Spleen (tissue), 11 donors: ENCODE measurements around the gene ARPIN. TPM values are rescaled to one million over a fixed set of nuclear protein-coding genes. Genes with fewer than 3 reads are reported as not detected.

ENCODE experiments used
- DNase-seq: peaks from one replicate; pipeline ENCODE4 v3.0.0-alpha.2; 2020
- H3K27ac ChIP-seq, 8 donors: fragments of 200-600 bp; sonication (generic) in 7 of 8; 1 replicate in 4 of 8; 2 replicates in 4 of 8; pipeline versions ENCODE4 v1.5.0 to v1.8.0; 2016 to 2021; ENCODE audit warnings: inconsistent platforms in 4 of 8, mild to moderate bottlenecking in 4 of 8, moderate library complexity in 1 of 8
- H3K27me3 ChIP-seq, 7 donors: fragments of 200-600 bp; sonication (generic) in 6 of 7; replicated peaks in 1 of 7; 1 replicate in 4 of 7; 2 replicates in 3 of 7; pipeline versions ENCODE4 v1.5.0 to v1.8.0; 2016 to 2021; ENCODE audit warnings: inconsistent platforms in 3 of 7, mild to moderate bottlenecking in 1 of 7
- H3K36me3 ChIP-seq, 6 donors: fragments of 200-600 bp; sonication (generic) in 5 of 6; 1 replicate in 4 of 6; 2 replicates in 2 of 6; pipeline versions ENCODE4 v1.5.0 to v1.8.0; 2016 to 2021; ENCODE audit warnings: inconsistent platforms in 2 of 6
- H3K4me1 ChIP-seq, 6 donors: fragments of 200-600 bp; sonication (generic) in 5 of 6; 1 replicate in 3 of 6; 2 replicates in 3 of 6; pipeline versions ENCODE4 v1.5.0 to v1.8.0; 2016 to 2021; ENCODE audit warnings: inconsistent platforms in 3 of 6
- H3K4me3 ChIP-seq, 8 donors: fragments of 200-600 bp; sonication (generic) in 7 of 8; 1 replicate in 4 of 8; 2 replicates in 4 of 8; pipeline versions ENCODE4 v1.5.0 to v1.8.0; 2016 to 2021; ENCODE audit warnings: inconsistent platforms in 4 of 8, mild to moderate bottlenecking in 4 of 8, moderate library complexity in 2 of 8
- H3K9me3 ChIP-seq, 8 donors: fragments of 200-600 bp; sonication (generic) in 7 of 8; 1 replicate in 4 of 8; 2 replicates in 4 of 8; pipeline versions ENCODE4 v1.5.0 to v1.8.0; 2016 to 2021; ENCODE audit warnings: inconsistent platforms in 4 of 8
- POLR2A ChIP-seq, 3 donors: fragments of 450-650 bp; IDR thresholded peaks; one replicate each; pipeline ENCODE4 v1.5.1; 2017; ENCODE audit warnings: antibody characterized with exemption in 3 of 3, mild to moderate bottlenecking in 1 of 3
- POLR2AphosphoS5 ChIP-seq, 3 donors: sonication (generic); formaldehyde crosslinking; IDR thresholded peaks; one replicate each; pipeline ENCODE4 v1.5.1; 2017; ENCODE audit warnings: antibody characterized with exemption in 3 of 3
- WGBS, 5 donors: extraction: QIAGEN DNeasy Blood & Tissue Kit in 3 of 5; methylation state at CpG; one replicate each; pipeline versions ENCODE4 v1.1.5 to v1.1.7; 2013 to 2018; 5-methylcytosine and 5-hydroxymethylcytosine counted together
- intact Hi-C: fragments of 100-400 bp; cut with DNase I; formaldehyde crosslinking; loops from one replicate; pipeline ENCODE4 v1.15.0; 2023; ENCODE audit warnings: low total_unique reads
- polyA plus RNA-seq, 3 donors: library from polyadenylated mRNA; stranded (reverse); fragments of 200-250 nt; gene quantifications; one replicate each; pipeline ENCODE4 v1.2.1, GENCODE V29; 2013
- total RNA-seq, 7 donors: library from RNA; depleted of rRNA in 3 of 7; stranded (reverse); fragments of >200 nt in 3 of 7; fragmentation: NEBNext Ultra II Directional in 4 of 7; extraction: Animal tissue kit (Norgen Biotek cat#: 25700) in 4 of 7; gene quantifications; one replicate each; pipeline versions ENCODE4 v1.1.0 to v1.2.1, GENCODE V29; 2016 to 2021
- TF ChIP-seq, protein P1 (sequence below), 11 experiments: fragments of 200-600 bp in 7 of 11; fragments of 450-650 bp in 4 of 11; sonication (generic) in 4 of 11; IDR thresholded peaks in 8 of 11; conservative IDR thresholded peaks in 3 of 11; 1 replicate in 7 of 11; 2 replicates in 4 of 11; pipeline versions ENCODE4 v1.4.0 to v1.8.0; 2016 to 2021; ENCODE audit warnings: antibody characterized with exemption in 11 of 11, inconsistent platforms in 4 of 11, mild to moderate bottlenecking in 1 of 11
- donor health status: healthy with polysubstance abuse.
- donor health status: DM: no; HTN: no; CAD: no; lungs with moderate emphysema.
- donor health status: DM: no; HTN: no; CAD: no.
- donor health status: Bipolar disorder and iron deficiency.
- donor health status: healthy.
- donor health status: DM: no; HTN: no; CAD: no.
- donor health status: DM: yes; HTN: yes; CAD: no.

Gene ARPIN
- total and polyA plus RNA-seq, 10 donors: 2.7 to 23.1 (median 12.0) TPM

DNA sequence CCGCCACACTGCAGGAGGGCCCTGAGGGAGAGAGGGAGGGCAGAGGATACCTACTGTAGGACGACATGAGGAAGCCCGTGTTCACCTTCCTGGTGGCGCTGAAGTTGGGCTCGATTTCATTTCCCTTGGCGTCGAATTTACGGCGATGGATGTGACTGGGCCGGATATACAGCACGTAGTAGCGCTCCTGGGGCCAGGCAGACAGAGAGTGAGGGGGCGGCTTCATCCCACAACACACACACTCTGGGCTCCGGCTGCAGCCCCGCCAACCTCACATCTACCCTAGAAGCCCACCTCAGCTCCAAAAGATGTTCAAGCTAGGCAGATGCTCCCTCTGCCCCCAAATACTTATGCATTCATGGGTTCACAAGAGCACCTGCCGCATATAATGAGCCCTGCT is 4.5 kb downstream of the ARPIN start:
- peaks cover 0 to 27% (median 7%) of the 10 kb centered on the region in 6 donors for H3K36me3 ChIP-seq
- WGBS, 5 donors: 90 to 96% (median 93%) methylated on average over 16 of the region's 16 CpGs
- intact Hi-C loops: no loop called here
- H3K27ac ChIP-seq: no peak overlapping the region
- H3K27me3 ChIP-seq: peaks cover 0 to 17% (median 11%) of the 10 kb centered on the region in 7 donors
- no peaks in the 10 kb centered on the region for H3K9me3 ChIP-seq
- TF ChIP-seq, protein P1, sequence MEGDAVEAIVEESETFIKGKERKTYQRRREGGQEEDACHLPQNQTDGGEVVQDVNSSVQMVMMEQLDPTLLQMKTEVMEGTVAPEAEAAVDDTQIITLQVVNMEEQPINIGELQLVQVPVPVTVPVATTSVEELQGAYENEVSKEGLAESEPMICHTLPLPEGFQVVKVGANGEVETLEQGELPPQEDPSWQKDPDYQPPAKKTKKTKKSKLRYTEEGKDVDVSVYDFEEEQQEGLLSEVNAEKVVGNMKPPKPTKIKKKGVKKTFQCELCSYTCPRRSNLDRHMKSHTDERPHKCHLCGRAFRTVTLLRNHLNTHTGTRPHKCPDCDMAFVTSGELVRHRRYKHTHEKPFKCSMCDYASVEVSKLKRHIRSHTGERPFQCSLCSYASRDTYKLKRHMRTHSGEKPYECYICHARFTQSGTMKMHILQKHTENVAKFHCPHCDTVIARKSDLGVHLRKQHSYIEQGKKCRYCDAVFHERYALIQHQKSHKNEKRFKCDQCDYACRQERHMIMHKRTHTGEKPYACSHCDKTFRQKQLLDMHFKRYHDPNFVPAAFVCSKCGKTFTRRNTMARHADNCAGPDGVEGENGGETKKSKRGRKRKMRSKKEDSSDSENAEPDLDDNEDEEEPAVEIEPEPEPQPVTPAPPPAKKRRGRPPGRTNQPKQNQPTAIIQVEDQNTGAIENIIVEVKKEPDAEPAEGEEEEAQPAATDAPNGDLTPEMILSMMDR (IDR thresholded peaks at IDR 0.05 in 8 of 11, conservative IDR thresholded peaks at IDR 0.05 in 3 of 11): no peak
- no peak for TF ChIP-seq POLR2AphosphoS5 (IDR thresholded peaks at IDR 0.05)
- TF ChIP-seq POLR2A (IDR thresholded peaks at IDR 0.05): no peak
- peaks cover 4 to 31% (median 22%) of the 10 kb centered on the region in 6 donors for H3K4me1 ChIP-seq
- no peak for DNase-seq
- H3K4me3 ChIP-seq: no peak overlapping the region

DNA sequence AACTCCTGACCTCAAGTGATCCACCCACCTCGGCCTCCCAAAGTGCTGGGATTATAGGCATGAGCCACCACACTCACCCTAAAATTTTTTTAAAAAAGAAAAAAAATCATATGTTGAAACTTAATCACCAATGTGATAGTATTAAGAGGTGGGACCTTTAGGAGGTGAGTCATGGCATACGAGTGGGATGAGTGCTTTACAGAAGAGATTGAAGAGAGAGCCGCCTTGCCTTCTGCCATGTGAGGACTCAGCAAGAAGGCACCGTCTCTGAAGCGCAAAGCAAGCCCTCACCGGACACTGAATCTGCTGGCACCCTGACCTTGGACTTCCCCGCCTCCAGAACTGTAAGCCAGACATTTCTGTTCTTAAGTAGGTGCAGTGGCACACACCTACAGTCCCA is 5.5 kb downstream of the ARPIN start:
- Histone ChIP-seq H3K9me3 (no peaks in the 10 kb centered on the region), H3K27me3 (peaks cover 0 to 8% (median 3%) of the 10 kb centered on the region in 7 donors), H3K4me3 (no peak overlapping the region), H3K27ac (no peak overlapping the region), H3K4me1 (peaks cover 4 to 21% (median 14%) of the 10 kb centered on the region in 6 donors), H3K36me3 (peaks cover 0 to 37% (median 9%) of the 10 kb centered on the region in 6 donors)
- DNase-seq: no peak
- 87 to 95% (median 92%) methylated on average over 7 of the region's 7 CpGs for WGBS, 5 donors
- intact Hi-C loops: no loop called here
- TF ChIP-seq POLR2AphosphoS5 (IDR thresholded peaks at IDR 0.05): no peak
- TF ChIP-seq, protein P1 (IDR thresholded peaks at IDR 0.05 in 8 of 11, conservative IDR thresholded peaks at IDR 0.05 in 3 of 11): no peak
- TF ChIP-seq POLR2A (IDR thresholded peaks at IDR 0.05): no peak

DNA sequence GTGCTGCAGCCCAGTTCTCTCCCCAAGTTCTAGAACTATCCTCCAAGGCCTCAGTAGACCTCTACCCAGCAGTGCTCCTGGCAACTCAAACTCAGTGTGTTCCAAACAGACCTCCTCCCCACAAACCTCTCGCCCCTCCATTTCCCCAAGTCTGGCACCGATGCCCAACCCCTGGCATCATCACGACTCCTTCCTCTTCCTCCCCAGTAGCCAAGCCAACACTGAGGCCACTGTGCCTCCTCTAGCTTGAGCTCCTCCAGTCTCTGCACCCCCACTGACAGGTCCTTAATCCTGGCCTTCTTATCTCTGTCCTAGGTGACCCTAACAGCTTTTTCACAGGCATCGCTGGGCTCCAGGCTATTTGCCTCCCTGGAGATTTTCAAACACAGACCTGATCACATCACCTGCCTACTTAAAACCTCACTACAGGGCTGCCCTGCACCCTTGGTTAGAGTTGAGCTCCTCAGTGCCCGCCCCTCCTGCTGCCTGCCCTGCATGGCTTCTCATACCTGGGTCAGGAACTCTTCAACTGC is 6.8 kb downstream of the ARPIN start:
- 87 to 96% (median 88%) methylated on average over 5 of the region's 5 CpGs for WGBS, 5 donors
- intact Hi-C loops: no loop called here
- DNase-seq: no peak
- TF ChIP-seq, protein P1 (IDR thresholded peaks at IDR 0.05 in 8 of 11, conservative IDR thresholded peaks at IDR 0.05 in 3 of 11): no peak
- TF ChIP-seq POLR2AphosphoS5 (IDR thresholded peaks at IDR 0.05): no peak
- Histone ChIP-seq H3K9me3 (no peaks in the 10 kb centered on the region), H3K4me3 (no peak overlapping the region), H3K27ac (no peak overlapping the region), H3K27me3 (no peaks in the 10 kb centered on the region), H3K4me1 (peaks cover 0 to 7% (median under 1%) of the 10 kb centered on the region in 6 donors), H3K36me3 (peaks cover 0 to 49% (median 9%) of the 10 kb centered on the region in 6 donors)

DNA sequence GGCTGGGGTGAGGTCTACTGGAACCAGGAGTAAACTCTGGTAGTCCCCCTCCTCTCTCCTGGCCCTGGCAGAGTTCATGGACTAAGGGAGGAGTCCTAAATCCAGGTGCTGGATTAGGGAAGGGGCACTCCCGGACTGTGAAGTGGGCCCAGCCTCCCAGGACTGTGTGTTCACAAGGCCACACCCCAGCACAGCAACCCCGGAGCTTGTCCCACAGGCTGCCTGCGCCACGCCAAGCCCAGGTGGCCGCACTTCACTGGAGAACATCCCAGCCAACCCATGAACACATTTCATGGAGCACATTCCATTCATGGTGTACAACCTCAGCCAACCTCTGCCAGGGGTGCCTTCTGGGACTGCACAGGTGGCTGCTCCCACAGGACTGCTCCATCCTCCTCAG is 8.2 kb downstream of the ARPIN start:
- H3K4me3 ChIP-seq: no peak overlapping the region
- H3K36me3 ChIP-seq: peaks cover 0 to 51% (median 9%) of the 10 kb centered on the region in 6 donors
- no peak overlapping the region for H3K27ac ChIP-seq
- intact Hi-C loops: no loop called here
- 89 to 100% (median 95%) methylated on average over 3 to 5 of the region's 5 CpGs for WGBS, 5 donors
- TF ChIP-seq POLR2A (IDR thresholded peaks at IDR 0.05) (no peak), POLR2AphosphoS5 (IDR thresholded peaks at IDR 0.05) (no peak)
- TF ChIP-seq, protein P1 (IDR thresholded peaks at IDR 0.05 in 8 of 11, conservative IDR thresholded peaks at IDR 0.05 in 3 of 11): no peak
- no peak for DNase-seq
- H3K4me1 ChIP-seq: peaks cover 0 to 4% (median 0%) of the 10 kb centered on the region in 6 donors
- H3K9me3 ChIP-seq: no peaks in the 10 kb centered on the region
- H3K27me3 ChIP-seq: no peaks in the 10 kb centered on the region
